Sigmoid colon (tissue), 7 donors: ENCODE measurements around the gene ITPK1. TPM values are rescaled to one million over a fixed set of nuclear protein-coding genes. Genes with fewer than 3 reads are reported as not detected.

Experiments
- DNase-seq: peaks from one replicate; pipeline ENCODE4 v3.0.0-alpha.2; 2019
- H3K27ac ChIP-seq, 4 donors: fragments of 200-600 bp; sonication (generic); one replicate each; pipeline ENCODE4 v1.5.1; 2016 to 2019; ENCODE audit warnings: mild to moderate bottlenecking in 1 of 4
- H3K27me3 ChIP-seq, 3 donors: fragments of 200-600 bp; sonication (generic); one replicate each; pipeline ENCODE4 v1.5.1; 2019; ENCODE audit warnings: mild to moderate bottlenecking in 1 of 3
- H3K36me3 ChIP-seq, 4 donors: fragments of 200-600 bp; sonication (generic); one replicate each; pipeline ENCODE4 v1.5.1; 2016 to 2019
- H3K4me1 ChIP-seq, 4 donors: fragments of 200-600 bp; sonication (generic); one replicate each; pipeline ENCODE4 v1.5.1; 2017 to 2019
- H3K4me3 ChIP-seq, 4 donors: fragments of 200-600 bp; sonication (generic); one replicate each; pipeline ENCODE4 v1.5.1; 2017 to 2019; ENCODE audit warnings: mild to moderate bottlenecking in 2 of 4, moderate library complexity in 1 of 4
- H3K9me3 ChIP-seq, 4 donors: fragments of 200-600 bp in 3 of 4; sonication (generic) in 3 of 4; one replicate each; pipeline versions ENCODE4 v1.5.1 to v1.6.1; 2013 to 2019
- CTCF ChIP-seq, 4 experiments: fragments of 450-650 bp in 3 of 4; fragments of 200-600 bp in 1 of 4; IDR thresholded peaks; one replicate each; pipeline ENCODE4 v1.5.1; 2016 to 2019; ENCODE audit warnings: antibody characterized with exemption in 4 of 4, mild to moderate bottlenecking in 3 of 4, moderate library complexity in 2 of 4
- EP300 ChIP-seq, 4 donors: sonication (generic); formaldehyde crosslinking; IDR thresholded peaks; one replicate each; pipeline ENCODE4 v1.6.1; 2017; ENCODE audit warnings: antibody characterized with exemption in 4 of 4
- POLR2A ChIP-seq, 2 donors: fragments of 450-650 bp; IDR thresholded peaks; one replicate each; pipeline ENCODE4 v1.6.1; 2016; ENCODE audit warnings: antibody characterized with exemption in 2 of 2, mild to moderate bottlenecking in 2 of 2, moderate library complexity in 2 of 2
- POLR2AphosphoS5 ChIP-seq, 4 donors: sonication (generic); formaldehyde crosslinking; IDR thresholded peaks; one replicate each; pipeline ENCODE4 v1.6.1; 2017; ENCODE audit warnings: antibody characterized with exemption in 4 of 4
- WGBS, 2 donors: extraction: QIAGEN DNeasy Blood & Tissue Kit; methylation state at CpG; one replicate each; pipeline ENCODE4 v1.1.7; 2013; 5-methylcytosine and 5-hydroxymethylcytosine counted together
- intact Hi-C: fragments of 100-400 bp; cut with DNase I; formaldehyde crosslinking; loops from one replicate; pipeline ENCODE4 v1.15.1; 2023
- polyA plus RNA-seq, 3 donors: library from polyadenylated mRNA; stranded (reverse); fragments of 200-250 nt; gene quantifications; one replicate each; pipeline ENCODE4 v1.2.3, GENCODE V29; 2013
- total RNA-seq, 4 donors: library from RNA; depleted of rRNA; stranded (reverse); fragments of >200 nt; gene quantifications; one replicate each; pipeline ENCODE4 v1.1.0, GENCODE V29; 2016
- donor health status: healthy with polysubstance abuse.
- donor health status: Bipolar disorder and iron deficiency.
- donor health status: healthy.

ITPK1 gene
- total and polyA plus RNA-seq, 7 donors = 39.8 to 75.4 (median 61.8) TPM

DNA sequence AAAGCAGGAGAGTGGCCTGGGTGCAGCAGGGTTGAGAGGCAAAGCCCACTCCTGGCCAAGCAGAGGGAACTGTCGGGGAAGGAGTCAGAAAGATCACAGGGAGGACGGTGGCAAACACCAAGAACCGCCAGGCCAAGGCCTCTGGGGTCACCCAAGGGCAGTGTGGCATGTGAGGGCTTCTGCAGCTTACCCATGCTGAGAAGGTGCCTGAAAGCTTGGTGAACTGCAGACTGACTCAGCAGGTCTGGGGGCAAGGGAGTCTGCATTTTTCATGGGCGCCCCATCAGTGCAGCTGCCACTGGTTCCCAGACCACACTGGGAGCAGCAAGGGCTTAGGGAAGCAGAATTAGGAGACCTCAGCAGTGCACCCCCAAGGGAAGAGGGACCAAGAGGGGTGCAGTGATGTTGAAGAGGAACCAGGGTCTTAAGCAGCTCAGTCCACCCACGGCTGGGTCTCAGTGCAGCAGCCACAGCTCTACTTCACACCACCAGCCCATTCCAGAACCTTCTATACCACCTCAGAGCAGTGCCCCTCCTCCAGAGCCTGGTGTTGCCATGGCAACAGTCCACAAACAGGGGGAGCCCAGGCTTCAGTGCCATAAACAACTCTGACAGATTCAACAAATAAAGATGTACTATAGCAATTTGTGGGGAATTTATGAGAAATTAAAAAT, 59.4 kb downstream of the ITPK1 start:
- Histone ChIP-seq H3K27me3 (no peaks in the 10 kb centered on the region), H3K9me3 (no peaks in the 10 kb centered on the region), H3K27ac (peak overlapping the region; percentile 77 to 90 (median 82)), H3K36me3 (no peaks in the 10 kb centered on the region), H3K4me3 (no peak overlapping the region), H3K4me1 (peaks cover 0 to 84% (median 82%) of the 10 kb centered on the region in 4 donors)
- WGBS, 2 donors = 46 to 75% methylated on average over 5 of the region's 5 CpGs
- intact Hi-C loops = no loop called here
- DNase-seq = no peak
- TF ChIP-seq EP300 (IDR thresholded peaks at IDR 0.05) = no peak
- no peak for TF ChIP-seq CTCF (IDR thresholded peaks at IDR 0.05)
- no peak for TF ChIP-seq POLR2A (IDR thresholded peaks at IDR 0.05)
- TF ChIP-seq POLR2AphosphoS5 (IDR thresholded peaks at IDR 0.05) = no peak

DNA sequence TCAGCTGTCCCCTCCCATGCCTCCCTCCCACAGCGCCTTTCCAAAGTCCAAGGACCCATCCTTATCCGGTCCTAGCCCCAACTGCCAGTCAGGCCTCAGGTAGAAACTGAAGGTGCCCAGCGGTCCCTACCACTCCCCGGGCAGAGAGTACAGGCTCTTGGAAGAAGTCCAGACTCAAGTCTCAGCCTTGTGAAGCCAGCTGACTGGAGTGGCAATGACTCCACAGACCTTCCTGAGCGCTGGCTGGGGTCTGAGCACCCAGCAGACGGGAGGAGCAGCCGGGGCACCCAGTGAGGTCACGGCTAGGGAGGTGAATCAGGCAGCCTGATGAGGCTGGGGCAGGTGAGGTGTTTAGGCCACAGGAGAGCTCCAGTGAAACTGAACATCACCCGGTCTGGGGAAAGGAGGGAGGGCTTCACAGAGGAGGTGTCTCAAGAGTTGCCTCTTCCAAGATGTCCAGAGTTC, 60.0 kb downstream of the ITPK1 start:
- no peak for TF ChIP-seq CTCF (IDR thresholded peaks at IDR 0.05)
- TF ChIP-seq EP300 (IDR thresholded peaks at IDR 0.05) = no peak
- no peak for TF ChIP-seq POLR2A (IDR thresholded peaks at IDR 0.05)
- no peak for TF ChIP-seq POLR2AphosphoS5 (IDR thresholded peaks at IDR 0.05)
- Histone ChIP-seq H3K36me3 (no peaks in the 10 kb centered on the region), H3K27ac (peak overlapping the region; percentile 77 to 90 (median 82)), H3K4me3 (no peak overlapping the region), H3K27me3 (no peaks in the 10 kb centered on the region), H3K9me3 (no peaks in the 10 kb centered on the region), H3K4me1 (peaks cover 0 to 84% (median 82%) of the 10 kb centered on the region in 4 donors)
- intact Hi-C loops = no loop called here
- no peak for DNase-seq
- WGBS, 2 donors = 20 to 72% methylated on average over 9 of the region's 9 CpGs

DNA sequence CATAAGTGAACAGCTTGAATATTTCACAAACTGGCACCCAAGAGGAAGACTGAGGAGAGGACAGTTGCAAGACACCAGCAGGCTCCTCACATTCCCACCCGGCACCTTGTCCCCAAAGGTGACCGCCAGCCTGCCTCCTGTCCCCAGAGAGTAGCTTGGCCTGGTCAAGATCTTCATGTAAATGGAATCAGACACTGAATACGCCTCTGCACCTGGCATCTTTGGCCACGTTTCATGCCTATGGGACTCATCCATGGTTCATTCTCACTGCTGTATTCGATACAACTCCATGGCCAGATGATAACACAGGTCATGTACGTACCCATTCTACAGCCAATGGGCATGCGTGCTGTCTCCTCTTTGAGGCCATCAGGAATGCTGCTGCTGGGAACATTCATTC, 60.8 kb downstream of the ITPK1 start:
- no peaks in the 10 kb centered on the region for H3K36me3 ChIP-seq
- peak overlapping the region; percentile 77 to 90 (median 82) for H3K27ac ChIP-seq
- H3K9me3 ChIP-seq = no peaks in the 10 kb centered on the region
- no peak for DNase-seq
- no peaks in the 10 kb centered on the region for H3K27me3 ChIP-seq
- peaks cover 0 to 84% (median 82%) of the 10 kb centered on the region in 4 donors for H3K4me1 ChIP-seq
- no peak for TF ChIP-seq EP300 (IDR thresholded peaks at IDR 0.05)
- no peak for TF ChIP-seq POLR2AphosphoS5 (IDR thresholded peaks at IDR 0.05)
- TF ChIP-seq CTCF (IDR thresholded peaks at IDR 0.05) = no peak
- no peak for TF ChIP-seq POLR2A (IDR thresholded peaks at IDR 0.05)
- intact Hi-C loops = no loop called here
- no peak overlapping the region for H3K4me3 ChIP-seq
- WGBS, 2 donors = 92 to 97% methylated on average over 7 of the region's 7 CpGs

GRCh38 chr14:93054006-93054405, 61.7 kb downstream of the ITPK1 start:
- H3K27me3 ChIP-seq = no peaks in the 10 kb centered on the region
- no peaks in the 10 kb centered on the region for H3K36me3 ChIP-seq
- 30 to 65% methylated on average over 6 of the region's 6 CpGs for WGBS, 2 donors
- H3K4me1 ChIP-seq = peaks cover 0 to 90% (median 88%) of the 10 kb centered on the region in 4 donors
- no peak for DNase-seq
- no peak for TF ChIP-seq POLR2AphosphoS5 (IDR thresholded peaks at IDR 0.05)
- peak in 1 of 4 donors; percentile 46 for TF ChIP-seq EP300 (IDR thresholded peaks at IDR 0.05)
- TF ChIP-seq POLR2A (IDR thresholded peaks at IDR 0.05) = no peak
- no peaks in the 10 kb centered on the region for H3K9me3 ChIP-seq
- intact Hi-C loops = no loop called here
- H3K27ac ChIP-seq = peak overlapping the region in 3 of 4 donors; percentile 77 to 90 (median 79)
- no peak overlapping the region for H3K4me3 ChIP-seq

- WGBS, 2 donors = 60 to 83% methylated on average over 9 of the region's 9 CpGs
- TF ChIP-seq EP300 (IDR thresholded peaks at IDR 0.05) (no peak), POLR2AphosphoS5 (IDR thresholded peaks at IDR 0.05) (no peak), POLR2A (IDR thresholded peaks at IDR 0.05) (no peak)
- Histone ChIP-seq H3K9me3 (no peaks in the 10 kb centered on the region), H3K4me1 (peaks cover 0 to 84% (median 80%) of the 10 kb centered on the region in 4 donors), H3K4me3 (no peak overlapping the region), H3K27ac (peak overlapping the region; percentile 74 to 94 (median 84)), H3K36me3 (no peaks in the 10 kb centered on the region), H3K27me3 (no peaks in the 10 kb centered on the region)
- no peak for DNase-seq
- intact Hi-C loops = no loop called here
Observed at GRCh38 chr14:93051600-93052546, 63.9 kb downstream of the ITPK1 start.
